Large intestine (tissue), 3 donors: Measurements from ENCODE around the gene SHROOM3. TPM values are rescaled to one million over a fixed set of nuclear protein-coding genes. Genes with fewer than 3 reads are reported as not detected.

Experiments
- DNase-seq, 2 donors: peaks; one replicate each; pipeline versions ENCODE4 v3.0.0 to v3.0.0-alpha.2; 2013
- H3K27ac ChIP-seq: one replicate; pipeline ENCODE4 v1.5.1; 2013; ENCODE audit warnings: low read length
- H3K27me3 ChIP-seq: 2 replicates; pipeline ENCODE4 v1.6.1; 2013; ENCODE audit warnings: low read length; ENCODE audit not compliant: control insufficient read depth, insufficient read depth
- H3K36me3 ChIP-seq: 2 replicates; pipeline ENCODE4 v1.6.1; 2013; ENCODE audit warnings: low read length; ENCODE audit not compliant: control insufficient read depth, insufficient read depth
- H3K4me1 ChIP-seq: one replicate; pipeline ENCODE4 v1.6.1; 2013; ENCODE audit warnings: low read length; ENCODE audit not compliant: control insufficient read depth, insufficient read depth
- H3K4me3 ChIP-seq: one replicate; pipeline ENCODE4 v1.5.1; 2013; ENCODE audit warnings: low read length
- H3K9me3 ChIP-seq: one replicate; pipeline ENCODE4 v1.6.1; 2013; ENCODE audit warnings: mild to moderate bottlenecking, low read depth, low read length, moderate library complexity; ENCODE audit not compliant: control insufficient read depth
- WGBS: methylation state at CpG from one replicate; pipeline ENCODE4 v1.1.5; 2013; ENCODE audit warnings: low lambda C conversion rate; ENCODE audit not compliant: insufficient coverage; 5-methylcytosine and 5-hydroxymethylcytosine counted together
- polyA plus RNA-seq: library from polyadenylated mRNA; unstranded; fragments of 120-200 nt; gene quantifications from one replicate; pipeline ENCODE4 v1.2.1, GENCODE V29; 2013

SHROOM3 gene
- polyA plus RNA-seq, 1 donor, result 27.8 TPM

DNA sequence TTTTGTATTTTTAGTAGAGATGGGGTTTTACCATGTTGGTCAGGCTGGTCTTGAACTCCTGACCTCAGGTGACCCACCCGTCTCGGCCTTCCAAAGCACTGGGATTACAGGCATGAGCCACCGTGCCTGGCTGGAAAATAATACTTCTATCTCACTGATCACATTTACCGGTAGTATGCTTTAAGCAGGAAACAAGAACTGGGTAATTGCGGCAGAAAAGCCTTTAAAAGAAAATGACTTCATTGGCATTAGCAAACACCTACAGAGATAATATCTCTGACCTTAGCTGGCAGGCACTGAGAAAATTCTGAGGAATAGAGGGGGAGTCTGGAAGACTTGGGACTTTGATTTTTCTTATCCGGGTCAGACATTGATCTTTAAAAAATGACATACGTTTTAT, 78.5 kb downstream of the SHROOM3 start:
- Histone ChIP-seq H3K27me3 (no peaks in the 10 kb centered on the region), H3K36me3 (no peaks in the 10 kb centered on the region), H3K4me3 (no peak overlapping the region), H3K27ac (peak overlapping the region; percentile 14), H3K9me3 (no peaks in the 10 kb centered on the region), H3K4me1 (peaks cover 19% of the 10 kb centered on the region)
- peak in 1 of 2 donors; percentile 66 for DNase-seq
- 26% methylated on average over 3 of the region's 7 CpGs for WGBS

DNA sequence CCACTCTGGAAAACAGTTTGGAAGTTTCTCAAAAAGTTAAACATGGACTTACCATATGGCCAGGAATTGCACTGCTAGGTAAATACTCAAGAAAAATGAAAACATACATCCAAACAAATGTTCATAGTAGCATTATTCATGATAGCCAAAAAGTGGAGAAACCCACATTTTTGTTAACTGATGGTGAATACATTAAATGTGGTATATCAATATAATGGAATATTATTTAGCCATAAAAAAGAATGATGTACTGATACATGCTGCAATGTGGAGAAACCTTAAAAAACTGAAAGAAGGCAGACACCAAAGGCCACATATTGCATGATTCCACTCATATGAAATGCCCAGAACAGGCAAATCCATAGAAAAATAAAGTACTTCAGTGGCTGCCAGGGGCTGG, 79.1 kb downstream of the SHROOM3 start:
- Histone ChIP-seq H3K27ac (no peak overlapping the region), H3K4me3 (no peak overlapping the region), H3K9me3 (no peaks in the 10 kb centered on the region), H3K27me3 (no peaks in the 10 kb centered on the region), H3K4me1 (peaks cover 19% of the 10 kb centered on the region), H3K36me3 (no peaks in the 10 kb centered on the region)
- no peak for DNase-seq

DNA sequence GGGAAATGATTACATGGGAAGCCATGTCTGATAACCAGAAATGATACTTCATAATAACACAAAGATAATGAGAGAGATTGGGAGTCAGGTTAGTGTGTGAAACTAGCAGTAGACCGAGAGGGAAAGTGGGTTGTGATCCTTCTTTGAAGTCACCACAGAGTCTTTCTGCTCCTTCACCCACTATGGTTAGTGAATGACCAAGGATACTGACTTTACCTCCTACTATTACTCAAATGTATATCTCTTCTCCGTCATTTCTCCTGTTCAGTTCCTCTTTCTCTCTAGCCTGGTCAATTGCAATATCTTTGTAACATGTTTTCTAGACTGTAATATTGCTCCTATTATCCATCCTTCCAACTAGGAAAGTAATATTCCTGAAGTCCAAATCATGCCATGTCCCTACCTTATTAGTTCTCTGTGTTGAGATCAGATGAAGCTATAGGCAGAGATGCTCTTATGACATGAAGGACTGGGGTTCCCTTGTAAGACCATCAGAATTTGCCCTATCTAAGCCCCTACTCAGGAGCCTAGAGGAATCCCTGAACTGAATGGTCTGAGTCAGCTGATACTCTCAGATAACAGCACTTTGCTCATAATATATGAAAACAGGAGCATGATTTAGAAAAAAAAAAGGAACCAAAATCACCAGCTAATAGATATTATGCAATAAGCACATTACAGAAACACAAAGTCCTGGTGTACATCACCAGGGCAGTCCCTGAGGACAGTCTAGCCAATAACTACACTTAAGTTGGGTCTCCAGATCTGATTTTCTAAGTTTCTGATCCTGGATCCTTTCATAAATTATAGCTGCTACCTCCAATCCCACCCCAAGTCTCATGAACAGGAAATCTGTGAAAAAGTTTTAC, 81.2 kb downstream of the SHROOM3 start:
- WGBS, result 100% methylated on average over 2 of the region's 2 CpGs
- no peaks in the 10 kb centered on the region for H3K36me3 ChIP-seq
- no peak overlapping the region for H3K27ac ChIP-seq
- H3K4me1 ChIP-seq, result peaks cover 19% of the 10 kb centered on the region
- no peaks in the 10 kb centered on the region for H3K27me3 ChIP-seq
- no peak overlapping the region for H3K4me3 ChIP-seq
- H3K9me3 ChIP-seq, result no peaks in the 10 kb centered on the region
- peak in 1 of 2 donors; percentile 20 for DNase-seq

DNA sequence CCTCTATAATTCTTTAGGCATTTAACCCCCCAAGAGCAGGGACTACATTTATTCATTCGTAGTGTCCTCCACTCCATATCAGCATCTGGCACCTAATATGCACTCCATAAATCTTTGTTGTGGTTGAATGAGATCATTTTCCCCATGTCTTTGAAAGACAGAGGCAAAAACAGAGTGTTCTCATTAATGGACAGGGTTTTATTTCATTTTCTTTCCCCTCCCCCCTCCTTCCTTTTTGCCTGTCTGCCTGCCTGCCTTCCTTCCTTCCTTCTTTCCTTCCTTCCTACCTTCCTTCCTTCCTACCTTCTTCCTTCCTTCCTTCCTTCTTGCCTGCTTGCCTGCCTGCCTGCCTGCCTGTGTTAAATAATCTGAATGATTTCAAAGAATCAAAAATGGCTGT, 83.2 kb downstream of the SHROOM3 start:
- DNase-seq, result no peak
- 40% methylated on average over 1 of the region's 1 CpG for WGBS
- no peaks in the 10 kb centered on the region for H3K27me3 ChIP-seq

DNA sequence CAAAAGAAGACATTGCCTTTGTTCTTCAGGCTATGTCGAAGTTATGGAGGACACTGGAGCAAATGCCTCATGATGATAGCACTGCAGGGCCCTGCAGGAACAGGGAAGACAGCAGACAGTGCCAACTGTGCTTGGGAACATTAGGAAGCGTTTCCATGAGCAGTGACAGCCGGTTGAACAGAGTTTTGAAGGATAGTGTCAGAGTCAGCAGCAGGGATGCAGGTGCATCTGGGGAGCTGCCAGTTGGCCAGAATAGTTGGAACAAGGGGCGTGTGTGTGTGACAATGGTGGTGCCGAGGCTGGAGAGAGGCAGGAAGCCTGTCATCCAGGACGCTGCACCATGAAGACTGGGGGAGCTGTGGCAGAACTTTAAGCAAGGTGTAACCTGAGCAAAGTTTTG, 88.6 kb downstream of the SHROOM3 start:
- Histone ChIP-seq H3K27ac (no peak overlapping the region), H3K9me3 (no peaks in the 10 kb centered on the region), H3K36me3 (no peaks in the 10 kb centered on the region), H3K4me1 (peaks cover 16% of the 10 kb centered on the region), H3K27me3 (no peaks in the 10 kb centered on the region), H3K4me3 (no peak overlapping the region)
- DNase-seq, result no peak
- no CpG with 5 or more reads among the region's 6 CpGs for WGBS

More for the DNA sequence above, 83.2 kb downstream of the SHROOM3 start:
- Histone ChIP-seq H3K9me3 (no peaks in the 10 kb centered on the region), H3K4me3 (no peak overlapping the region), H3K36me3 (no peaks in the 10 kb centered on the region), H3K27ac (no peak overlapping the region), H3K4me1 (no peaks in the 10 kb centered on the region)

DNA sequence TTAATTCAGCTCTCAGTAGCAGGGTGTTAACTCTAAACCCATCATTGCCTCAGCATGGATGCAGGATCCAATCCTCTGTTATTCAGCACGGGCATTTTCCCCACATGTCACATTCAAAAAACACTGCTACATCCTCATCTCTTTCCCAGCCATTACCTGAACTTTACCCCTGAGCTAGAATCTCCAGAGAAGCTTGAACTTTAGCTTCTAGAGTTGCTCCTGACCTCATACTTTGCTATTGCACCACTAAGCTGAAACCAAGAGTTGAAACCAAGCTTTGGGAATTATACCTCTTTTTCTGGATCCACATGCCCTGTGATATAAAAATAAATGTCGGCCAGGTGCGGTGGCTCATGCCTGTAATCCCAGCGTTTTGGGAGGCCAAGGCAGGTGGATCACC, 90.7 kb downstream of the SHROOM3 start:
- Histone ChIP-seq H3K27ac (peak overlapping the region; percentile 70), H3K27me3 (no peaks in the 10 kb centered on the region), H3K9me3 (no peaks in the 10 kb centered on the region), H3K4me3 (no peak overlapping the region), H3K36me3 (no peaks in the 10 kb centered on the region), H3K4me1 (peaks cover 16% of the 10 kb centered on the region)
- DNase-seq, result peak; percentile 69 to 82
- WGBS, result no CpG with 5 or more reads among the region's 4 CpGs

DNA sequence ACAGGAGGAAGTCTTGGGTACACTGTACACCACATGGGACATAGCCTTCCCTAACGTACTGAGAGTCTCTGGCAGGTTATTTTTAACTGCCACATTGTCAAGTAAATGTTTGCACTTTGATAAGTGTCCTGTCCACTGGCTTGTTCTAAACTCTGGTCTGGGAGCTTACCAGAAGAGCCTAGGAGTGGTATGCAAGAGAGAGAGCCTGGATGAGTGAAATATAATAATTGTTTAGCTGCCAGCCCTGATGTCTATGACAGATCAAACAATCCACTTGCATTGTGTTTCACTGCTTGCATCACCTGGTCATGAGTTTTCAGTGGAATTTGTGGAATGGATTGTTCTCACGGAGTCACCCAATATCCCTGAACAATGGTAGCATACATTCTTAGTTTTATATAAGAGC, 91.6 kb downstream of the SHROOM3 start:
- Histone ChIP-seq H3K4me1 (peaks cover 16% of the 10 kb centered on the region), H3K9me3 (no peaks in the 10 kb centered on the region), H3K4me3 (no peak overlapping the region), H3K27me3 (no peaks in the 10 kb centered on the region), H3K27ac (peak overlapping the region; percentile 70), H3K36me3 (no peaks in the 10 kb centered on the region)
- DNase-seq, result peak in 1 of 2 donors; percentile 71
- no CpG with 5 or more reads among the region's 2 CpGs for WGBS

DNA sequence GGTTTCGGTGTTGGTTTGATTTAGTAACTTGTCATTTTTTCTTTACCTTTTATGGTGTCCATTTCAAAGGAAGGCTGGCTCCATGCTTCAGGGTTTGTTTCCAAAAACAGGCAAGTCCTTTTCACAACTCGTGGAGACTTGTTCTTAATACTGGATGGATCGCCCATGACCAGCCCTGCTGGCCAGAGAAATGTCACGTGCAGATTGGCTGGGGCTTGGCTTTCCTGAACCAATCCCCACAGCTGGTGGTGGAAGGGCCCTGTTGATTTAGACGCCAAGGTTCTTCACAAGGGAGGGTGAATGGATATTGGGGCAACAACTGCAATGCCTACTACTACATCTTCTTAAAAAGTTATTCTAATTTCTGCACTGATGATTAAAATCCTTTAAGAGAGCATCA, 92.6 kb downstream of the SHROOM3 start:
- 100% methylated on average over 1 of the region's 5 CpGs for WGBS
- no peaks in the 10 kb centered on the region for H3K36me3 ChIP-seq
- no peaks in the 10 kb centered on the region for H3K27me3 ChIP-seq
- H3K4me1 ChIP-seq, result peaks cover 16% of the 10 kb centered on the region
- no peak for DNase-seq
- H3K9me3 ChIP-seq, result no peaks in the 10 kb centered on the region
- no peak overlapping the region for H3K4me3 ChIP-seq
- no peak overlapping the region for H3K27ac ChIP-seq

DNA sequence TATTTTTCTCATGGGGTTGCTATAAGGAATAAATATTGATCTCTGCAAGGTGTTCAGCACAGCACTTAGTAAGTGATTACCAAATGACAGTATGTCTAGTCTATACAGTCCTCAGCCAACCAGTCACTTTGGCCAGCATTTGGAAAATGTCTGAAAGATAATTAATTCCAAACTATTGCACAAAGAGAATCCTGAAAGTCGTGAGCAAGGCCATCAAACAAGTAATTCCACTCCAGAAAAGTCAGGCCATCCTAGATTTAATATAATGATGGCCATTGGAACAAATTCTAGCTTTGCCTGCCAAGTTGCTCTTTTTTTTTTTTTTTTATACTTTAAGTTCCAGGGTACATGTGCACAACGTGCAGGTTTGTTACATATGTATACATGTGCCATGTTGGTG, 96.6 kb downstream of the SHROOM3 start:
- Histone ChIP-seq H3K27me3 (no peaks in the 10 kb centered on the region), H3K4me1 (peaks cover 4% of the 10 kb centered on the region), H3K36me3 (no peaks in the 10 kb centered on the region), H3K9me3 (no peaks in the 10 kb centered on the region), H3K27ac (no peak overlapping the region), H3K4me3 (no peak overlapping the region)
- no CpG with 5 or more reads among the region's 2 CpGs for WGBS
- no peak for DNase-seq

DNA sequence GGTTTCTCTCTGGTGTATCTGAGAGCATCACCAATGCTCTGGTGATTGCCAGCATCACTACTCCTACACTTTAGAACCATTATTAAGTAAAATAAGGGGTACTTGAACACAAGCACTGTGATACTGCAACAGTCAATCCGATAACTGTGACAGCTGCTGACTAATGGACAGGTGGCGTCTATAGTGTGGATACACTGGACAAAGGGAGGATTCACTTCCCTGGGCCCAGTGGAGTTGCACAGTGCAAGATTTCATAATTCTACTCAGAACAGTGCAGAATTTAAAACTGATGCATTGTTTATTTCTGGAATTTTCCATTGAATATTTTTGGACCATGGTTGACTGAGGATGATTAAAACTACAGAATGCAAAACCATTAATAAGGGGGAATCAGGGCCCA, 97.8 kb downstream of the SHROOM3 start:
- Histone ChIP-seq H3K36me3 (no peaks in the 10 kb centered on the region), H3K27ac (no peak overlapping the region), H3K27me3 (no peaks in the 10 kb centered on the region), H3K4me3 (no peak overlapping the region), H3K4me1 (no peaks in the 10 kb centered on the region), H3K9me3 (no peaks in the 10 kb centered on the region)
- WGBS, result no CpG with 5 or more reads among the region's 2 CpGs
- no peak for DNase-seq

DNA sequence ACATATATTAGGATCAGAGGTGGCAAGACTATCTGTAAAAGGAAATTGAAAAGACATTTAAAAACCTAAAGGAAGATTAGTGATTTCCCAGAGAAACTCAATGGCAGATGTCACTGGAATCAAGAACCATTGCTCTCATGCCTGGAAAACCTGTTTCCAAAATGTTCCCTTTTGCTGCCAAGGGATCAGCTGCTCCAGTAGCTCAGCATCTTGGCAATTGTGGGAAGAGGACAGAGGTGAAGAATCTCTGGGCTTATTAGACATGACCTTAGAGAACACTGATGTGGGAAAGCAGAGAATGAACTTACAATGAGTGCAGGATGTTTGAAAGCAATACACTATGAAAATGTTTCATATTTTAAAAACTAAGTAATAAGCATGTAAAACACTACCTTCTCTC, 98.3 kb downstream of the SHROOM3 start:
- H3K27ac ChIP-seq, result no peak overlapping the region
- H3K4me1 ChIP-seq, result no peaks in the 10 kb centered on the region
- no peaks in the 10 kb centered on the region for H3K9me3 ChIP-seq
- no peaks in the 10 kb centered on the region for H3K27me3 ChIP-seq
- H3K4me3 ChIP-seq, result no peak overlapping the region
- H3K36me3 ChIP-seq, result no peaks in the 10 kb centered on the region
- no peak for DNase-seq
